HEK293 (cell line): ENCODE results near the gene TBX15.

Experiments
- CTCF ChIP-seq: fragments of 450-650 bp; formaldehyde crosslinking; IDR thresholded peaks from 2 replicates; pipeline ENCODE4 v1.5.1; 2016; ENCODE audit warnings: missing biosample characterization, missing genetic modification characterization
- HOXA7 ChIP-seq: sonication (generic); formaldehyde crosslinking; IDR thresholded peaks from 2 replicates; pipeline ENCODE4 v1.8.1; 2022; ENCODE audit warnings: missing genetic modification reagents, borderline replicate concordance
- KLF16 ChIP-seq: fragments of 450-650 bp; formaldehyde crosslinking; IDR thresholded peaks from 2 replicates; pipeline ENCODE4 v1.5.1; 2017; ENCODE audit warnings: missing biosample characterization, missing genetic modification characterization
- KLF9 ChIP-seq: fragments of 450-650 bp; formaldehyde crosslinking; IDR thresholded peaks from 2 replicates; pipeline ENCODE4 v1.5.1; 2016; ENCODE audit warnings: missing biosample characterization, missing genetic modification characterization, low read depth
- MEIS1 ChIP-seq: sonication (generic); formaldehyde crosslinking; IDR thresholded peaks from 2 replicates; pipeline ENCODE4 v1.8.1; 2022; ENCODE audit warnings: missing genetic modification reagents, mild to moderate bottlenecking, borderline replicate concordance
- REST ChIP-seq: fragments of 450-650 bp; formaldehyde crosslinking; IDR thresholded peaks from 2 replicates; pipeline ENCODE4 v1.5.1; 2016; ENCODE audit warnings: missing biosample characterization, missing genetic modification characterization
- ZNF112 ChIP-seq: fragments of 450-650 bp; formaldehyde crosslinking; IDR thresholded peaks from 2 replicates; pipeline ENCODE4 v1.5.0; 2017; ENCODE audit warnings: missing biosample characterization, missing genetic modification characterization
- ZNF169 ChIP-seq: fragments of 450-650 bp; formaldehyde crosslinking; IDR thresholded peaks from 2 replicates; pipeline ENCODE4 v1.5.1; 2016; ENCODE audit warnings: missing biosample characterization, missing genetic modification characterization
- ZNF274 ChIP-seq, 2 experiments: fragments of 200-500 bp in 1 of 2; fragments of 450-650 bp in 1 of 2; sonication (Bioruptor generic) in 1 of 2; formaldehyde crosslinking in 1 of 2; IDR thresholded peaks; 2 replicates each; pipeline versions ENCODE4 v1.5.1 to v1.6.1; 2014 to 2016; ENCODE audit warnings: borderline replicate concordance in 1 of 2, inconsistent platforms in 1 of 2, low read length in 1 of 2, missing biosample characterization in 1 of 2, missing genetic modification characterization in 1 of 2
- ZNF629 ChIP-seq: fragments of 450-650 bp; formaldehyde crosslinking; IDR thresholded peaks from 2 replicates; pipeline ENCODE4 v1.5.1; 2017; ENCODE audit warnings: missing biosample characterization, missing genetic modification characterization
- ZNF776 ChIP-seq: fragments of 450-650 bp; formaldehyde crosslinking; IDR thresholded peaks from 2 replicates; pipeline ENCODE4 v1.5.0; 2017; ENCODE audit warnings: missing biosample characterization, missing genetic modification characterization, borderline replicate concordance
- ZNF830 ChIP-seq: fragments of 450-650 bp; IDR thresholded peaks from 2 replicates; pipeline ENCODE4 v1.5.0; 2018; ENCODE audit warnings: missing biosample characterization, missing genetic modification characterization, low read depth, mild to moderate bottlenecking, moderate library complexity

- TF ChIP-seq CTCF (tag by site-specific recombination) = no peak
- no peak for TF ChIP-seq ZNF274 (IDR thresholded peaks at IDR 0.05; ENCODE audit: low read length)
- no peak for TF ChIP-seq ZNF274 (tag by site-specific recombination; IDR thresholded peaks at IDR 0.05; ENCODE audit: borderline replicate concordance)
- no peak for TF ChIP-seq ZNF629 (tag by site-specific recombination)
- no peak for TF ChIP-seq ZNF830 (tag by site-specific recombination)
- TF ChIP-seq REST (tag by site-specific recombination) = no peak
- no peak for TF ChIP-seq KLF16 (tag by site-specific recombination)
- TF ChIP-seq MEIS1 (CRISPR knock-in tag) = no peak
- no peak for TF ChIP-seq KLF9 (tag by site-specific recombination)
- TF ChIP-seq ZNF112 (tag by site-specific recombination) = no peak
- no peak for TF ChIP-seq HOXA7 (CRISPR knock-in tag)
- no peak for TF ChIP-seq ZNF776 (tag by site-specific recombination)
- TF ChIP-seq ZNF169 (tag by site-specific recombination) = no peak
Observed at GRCh38 chr1:118911571-118911970, 76.6 kb downstream of the TBX15 start.
